Ascending aorta (tissue), 2 donors: ENCODE data around the gene CD8B2. TPM values are rescaled to one million over a fixed set of nuclear protein-coding genes. Genes with fewer than 3 reads are reported as not detected.

Experiments
- DNase-seq, 2 donors: peaks; one replicate each; pipeline ENCODE4 v3.0.0-alpha.2; 2019; ENCODE audit warnings: low spot score in 2 of 2
- H3K27ac ChIP-seq, 2 donors: fragments of 200-600 bp; sonication (generic); one replicate each; pipeline ENCODE4 v1.5.1; 2016 to 2017; ENCODE audit warnings: mild to moderate bottlenecking in 1 of 2
- H3K27me3 ChIP-seq: fragments of 200-600 bp; sonication (generic); one replicate; pipeline ENCODE4 v1.5.1; 2017
- H3K36me3 ChIP-seq, 2 donors: fragments of 200-600 bp; sonication (generic); one replicate each; pipeline ENCODE4 v1.5.1; 2016
- H3K4me1 ChIP-seq, 2 donors: fragments of 200-600 bp; sonication (generic); one replicate each; pipeline ENCODE4 v1.5.1; 2016 to 2017; ENCODE audit warnings: mild to moderate bottlenecking in 1 of 2
- H3K4me3 ChIP-seq, 2 donors: fragments of 200-600 bp; sonication (generic); one replicate each; pipeline ENCODE4 v1.5.1; 2016 to 2017; ENCODE audit warnings: mild to moderate bottlenecking in 1 of 2
- H3K9me3 ChIP-seq, 2 donors: fragments of 200-600 bp; sonication (generic); one replicate each; pipeline ENCODE4 v1.5.1; 2016
- intact Hi-C: fragments of 100-400 bp; cut with DNase I; formaldehyde crosslinking; loops from one replicate; pipeline ENCODE4 v1.15.1; 2023
- total RNA-seq: library from RNA; depleted of rRNA; stranded (reverse); fragments of >200 nt; gene quantifications from one replicate; pipeline ENCODE4 v1.1.0, GENCODE V29; 2016
- TF ChIP-seq, protein P1 (sequence below), 3 experiments: fragments of 200-600 bp in 2 of 3; fragments of 450-650 bp in 1 of 3; sonication (generic) in 2 of 3; IDR thresholded peaks; one replicate each; pipeline ENCODE4 v1.5.1; 2016 to 2019; ENCODE audit warnings: antibody characterized with exemption in 3 of 3, mild to moderate bottlenecking in 1 of 3, moderate library complexity in 1 of 3

Gene CD8B2
- total RNA-seq, 1 donor from 2014 or later, result not detected

DNA sequence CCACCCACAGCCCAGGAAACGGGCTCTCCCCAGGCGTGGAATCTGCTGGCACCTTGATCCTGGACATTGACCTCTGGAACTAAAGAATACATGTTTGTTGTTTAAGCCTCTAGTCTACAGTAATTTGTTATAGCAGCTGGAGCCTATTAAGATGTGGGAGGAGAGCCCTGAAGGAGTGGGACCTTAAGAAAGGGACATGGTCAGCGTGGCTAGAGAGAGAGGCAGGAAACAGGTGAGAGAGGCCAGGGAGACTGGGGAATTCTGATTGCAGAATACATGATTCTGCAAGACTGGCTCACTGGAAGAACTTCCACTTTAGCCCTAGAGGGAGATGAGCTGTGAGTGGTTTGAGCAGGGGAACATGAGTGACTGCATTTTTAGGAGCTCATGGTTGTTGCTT lies 83.2 kb downstream of the CD8B2 start:
- no peaks in the 10 kb centered on the region for H3K9me3 ChIP-seq
- H3K36me3 ChIP-seq, result no peaks in the 10 kb centered on the region
- TF ChIP-seq, protein P1, sequence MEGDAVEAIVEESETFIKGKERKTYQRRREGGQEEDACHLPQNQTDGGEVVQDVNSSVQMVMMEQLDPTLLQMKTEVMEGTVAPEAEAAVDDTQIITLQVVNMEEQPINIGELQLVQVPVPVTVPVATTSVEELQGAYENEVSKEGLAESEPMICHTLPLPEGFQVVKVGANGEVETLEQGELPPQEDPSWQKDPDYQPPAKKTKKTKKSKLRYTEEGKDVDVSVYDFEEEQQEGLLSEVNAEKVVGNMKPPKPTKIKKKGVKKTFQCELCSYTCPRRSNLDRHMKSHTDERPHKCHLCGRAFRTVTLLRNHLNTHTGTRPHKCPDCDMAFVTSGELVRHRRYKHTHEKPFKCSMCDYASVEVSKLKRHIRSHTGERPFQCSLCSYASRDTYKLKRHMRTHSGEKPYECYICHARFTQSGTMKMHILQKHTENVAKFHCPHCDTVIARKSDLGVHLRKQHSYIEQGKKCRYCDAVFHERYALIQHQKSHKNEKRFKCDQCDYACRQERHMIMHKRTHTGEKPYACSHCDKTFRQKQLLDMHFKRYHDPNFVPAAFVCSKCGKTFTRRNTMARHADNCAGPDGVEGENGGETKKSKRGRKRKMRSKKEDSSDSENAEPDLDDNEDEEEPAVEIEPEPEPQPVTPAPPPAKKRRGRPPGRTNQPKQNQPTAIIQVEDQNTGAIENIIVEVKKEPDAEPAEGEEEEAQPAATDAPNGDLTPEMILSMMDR (IDR thresholded peaks at IDR 0.05), result no peak
- no peak overlapping the region for H3K4me3 ChIP-seq
- intact Hi-C loops, result no loop called here
- DNase-seq, result no peak
- H3K27me3 ChIP-seq, result no peaks in the 10 kb centered on the region
- H3K27ac ChIP-seq, result no peak overlapping the region
- H3K4me1 ChIP-seq, result no peaks in the 10 kb centered on the region

Other genes starting within 250 kb of the CD8B2 start
- 0.75 TPM for gene RGPD3, start 19.0 kb upstream of the CD8B2 start, total RNA-seq